ENCODE measurements around the gene MPO.

Gene MPO

DNA sequence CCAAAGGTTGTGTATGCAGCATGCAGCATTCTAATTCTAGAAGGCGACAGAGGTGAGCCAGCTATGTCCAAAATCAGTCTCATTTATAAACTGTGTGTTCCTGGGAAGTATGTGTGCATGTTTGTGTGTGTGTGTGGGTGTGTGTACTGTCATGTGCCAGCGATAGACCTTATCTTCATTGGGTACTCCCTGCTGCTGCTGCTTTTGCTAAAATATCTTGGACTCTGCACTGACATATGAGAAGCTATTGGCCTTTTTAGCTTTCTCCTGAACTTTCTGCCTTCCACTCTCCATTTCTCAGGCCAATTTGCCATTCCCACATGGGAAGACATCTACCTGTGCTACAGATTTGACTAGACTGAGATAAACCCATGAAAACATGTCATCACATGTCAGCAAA lies 44.3 kb downstream of the MPO start:
- DNase-seq (ENCODE audit: low read depth): no peak

DNA sequence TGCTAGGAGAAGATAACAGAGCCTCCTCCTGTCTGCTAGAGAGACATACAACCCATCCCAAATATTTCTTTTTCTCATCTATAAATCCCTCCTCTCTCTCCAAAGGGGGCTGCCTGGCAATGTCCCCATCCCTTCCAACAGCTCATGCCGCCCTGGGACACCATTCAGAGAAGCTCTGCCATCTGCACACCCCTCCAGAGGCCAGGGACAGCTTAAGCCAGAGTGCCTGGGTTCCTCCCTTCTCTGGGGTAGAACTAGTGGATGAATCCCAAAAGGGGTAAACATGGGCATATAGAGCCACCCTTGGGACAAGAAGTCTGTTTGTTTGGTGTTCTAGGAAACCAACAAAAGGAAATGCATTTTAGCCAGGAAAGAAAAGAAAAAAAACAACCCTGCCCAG lies 44.9 kb downstream of the MPO start:
- DNase-seq (ENCODE audit: low read depth): no peak

DNA sequence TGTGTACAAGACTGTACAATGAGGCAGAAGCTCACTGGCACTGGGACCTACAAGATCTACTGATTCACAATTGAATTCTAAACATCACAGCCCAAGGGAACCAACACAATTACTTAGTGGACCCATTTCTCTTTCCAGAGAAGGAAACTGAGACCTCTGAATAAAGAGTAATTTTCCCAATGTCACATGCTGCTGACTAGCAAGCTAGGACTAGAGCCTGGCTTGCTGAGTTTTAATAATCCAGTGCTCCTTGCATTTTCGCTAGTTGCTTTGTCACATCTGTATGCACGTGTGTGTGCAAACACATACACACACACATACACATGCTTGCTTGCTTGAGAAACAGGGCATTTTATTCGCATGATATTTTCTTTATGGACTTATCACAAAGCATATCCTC lies 46.2 kb downstream of the MPO start:
- DNase-seq (ENCODE audit: low read depth): no peak

DNA sequence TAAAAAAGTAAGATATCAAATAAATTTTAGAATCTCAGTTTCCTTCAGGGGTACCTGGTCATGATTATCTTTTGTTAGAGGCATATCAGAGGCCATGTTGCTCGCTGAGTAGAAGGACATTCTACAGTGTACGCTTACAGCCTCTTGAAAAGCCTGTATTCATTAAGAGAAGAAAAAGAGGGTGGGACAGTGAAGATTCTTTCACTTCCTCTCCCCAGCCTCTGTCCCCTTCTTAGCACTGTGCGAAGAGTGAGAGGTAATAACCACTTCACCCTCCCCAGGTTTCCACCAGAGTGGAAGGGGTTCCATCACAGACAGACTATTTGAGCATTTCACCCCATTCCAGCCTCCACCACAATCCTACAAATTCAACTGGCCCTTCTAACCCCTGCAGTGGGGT lies 47.2 kb downstream of the MPO start:
- DNase-seq (ENCODE audit: low read depth): no peak

DNA sequence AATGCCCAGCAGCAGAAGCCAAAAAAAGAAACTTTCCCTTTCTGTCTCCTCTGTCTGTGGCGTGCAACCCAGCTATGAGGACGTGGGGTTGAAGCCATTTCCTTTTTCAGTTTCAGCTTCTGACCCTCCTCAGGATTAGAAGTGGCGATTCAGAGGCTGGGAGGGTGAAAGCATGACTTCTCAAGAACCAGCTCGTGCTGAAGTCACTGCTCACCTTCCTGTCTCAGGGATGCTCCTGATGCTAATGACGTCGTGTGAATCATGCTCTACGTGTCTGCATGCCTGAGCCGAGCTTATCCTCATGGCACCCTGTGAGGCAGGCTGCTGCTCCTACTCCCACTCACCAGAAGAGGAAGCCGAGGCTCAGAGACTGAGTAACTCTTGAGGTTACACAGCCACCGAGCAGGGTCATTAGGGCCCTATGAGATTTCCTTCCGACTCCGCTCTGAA lies 48.0 kb downstream of the MPO start:
- peak; percentile 60 for DNase-seq (ENCODE audit: low read depth)

DNA sequence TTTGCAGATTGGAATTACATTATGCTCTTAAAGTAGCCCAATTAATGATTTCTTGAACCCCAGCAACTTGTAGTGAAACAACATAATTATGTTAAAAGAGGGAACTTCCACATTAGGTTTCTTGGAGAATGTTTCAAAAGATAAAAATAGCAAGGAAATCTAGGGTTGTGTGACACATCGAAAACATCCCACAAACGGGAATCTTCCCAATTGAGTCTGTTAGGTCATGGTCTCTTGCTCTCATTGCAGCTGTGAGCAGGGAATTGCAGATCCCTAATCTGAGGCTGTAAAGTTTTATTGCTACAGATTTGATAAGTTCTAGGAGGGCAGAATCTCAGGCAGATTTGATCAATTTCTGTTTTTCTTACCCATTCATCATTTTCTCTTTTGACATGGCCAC lies 49.1 kb downstream of the MPO start:
- DNase-seq (ENCODE audit: low read depth): no peak

DNA sequence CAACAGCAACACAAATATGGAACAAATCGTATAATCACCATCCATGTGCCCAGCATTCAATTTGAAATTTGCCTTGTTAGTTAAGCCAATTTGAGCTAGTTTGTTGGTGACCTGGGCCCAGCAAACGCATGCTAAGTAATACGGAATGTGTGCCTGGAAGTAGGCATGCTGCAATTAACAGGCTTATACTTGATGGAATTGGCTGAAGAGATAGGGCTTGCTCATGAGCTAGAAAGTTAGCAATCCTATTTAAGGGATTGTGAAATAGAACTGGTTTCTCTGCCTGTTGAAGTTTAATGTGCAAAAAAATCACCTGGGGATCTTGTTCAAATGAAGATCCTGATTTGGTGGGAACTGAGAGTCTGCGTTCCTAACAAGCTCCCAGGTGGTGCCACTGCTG lies 50.9 kb downstream of the MPO start:
- no peak for DNase-seq (ENCODE audit: low read depth)

DNA sequence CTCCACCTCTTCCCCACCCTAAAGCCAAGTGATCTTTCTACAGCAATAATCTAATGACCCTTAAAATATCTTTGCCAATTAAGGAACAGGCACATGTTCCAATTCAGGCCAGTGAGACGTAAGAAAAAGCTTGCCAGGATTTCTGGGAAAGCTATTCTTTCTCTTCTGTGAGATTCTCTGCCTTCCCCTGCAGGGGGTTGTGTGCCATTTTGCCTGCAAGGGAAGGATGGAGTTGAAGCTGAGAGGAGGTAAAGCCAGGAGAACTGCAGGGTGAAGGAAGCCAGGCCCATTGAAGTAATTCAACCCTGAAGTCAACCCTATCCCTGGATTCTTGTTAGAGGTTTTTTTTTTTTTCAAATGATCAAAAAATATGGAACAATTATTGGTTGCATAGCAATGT lies 51.4 kb downstream of the MPO start:
- no peak for DNase-seq (ENCODE audit: low read depth)

DNA sequence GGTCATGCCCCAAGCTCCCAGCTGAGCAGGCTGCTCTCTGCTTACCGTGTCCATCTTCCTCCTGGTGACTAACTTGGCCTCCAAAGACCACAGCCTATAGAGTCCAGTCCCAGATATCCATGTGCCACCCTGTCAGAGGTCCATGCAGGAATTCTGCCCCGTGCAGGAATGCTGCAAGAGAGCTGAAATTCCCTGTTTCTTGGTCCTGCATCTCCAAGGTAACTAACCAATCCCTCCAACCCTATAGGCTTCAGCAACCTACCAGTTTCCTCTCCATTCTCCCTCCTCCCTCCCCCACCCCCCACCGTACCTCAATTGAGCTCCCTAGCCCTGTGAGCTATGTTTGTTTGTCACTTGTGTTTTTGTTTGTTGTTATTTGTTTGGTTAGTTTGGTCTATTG lies 52.1 kb downstream of the MPO start:
- no peak for DNase-seq (ENCODE audit: low read depth)

DNA sequence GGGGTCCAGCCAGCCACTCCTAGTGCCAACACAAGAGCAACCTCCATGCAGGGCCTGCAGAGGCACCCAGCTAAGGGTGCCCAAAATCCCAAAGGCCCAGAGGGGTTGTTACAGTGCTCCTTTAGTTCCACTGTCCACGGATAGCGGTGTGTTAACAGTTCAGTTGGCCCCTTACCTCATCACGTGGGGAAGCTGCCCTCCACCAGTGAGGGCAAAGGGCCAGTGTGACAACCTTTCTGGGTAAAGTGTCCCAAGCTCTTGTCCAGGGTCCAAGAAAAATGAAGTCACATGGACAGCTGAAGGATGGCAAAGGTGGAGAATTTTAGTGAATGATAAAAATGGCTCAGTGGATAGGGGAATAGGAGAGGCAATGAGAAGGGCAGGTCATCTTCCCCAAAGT lies 53.0 kb downstream of the MPO start:
- no peak for DNase-seq (ENCODE audit: low read depth)

DNA sequence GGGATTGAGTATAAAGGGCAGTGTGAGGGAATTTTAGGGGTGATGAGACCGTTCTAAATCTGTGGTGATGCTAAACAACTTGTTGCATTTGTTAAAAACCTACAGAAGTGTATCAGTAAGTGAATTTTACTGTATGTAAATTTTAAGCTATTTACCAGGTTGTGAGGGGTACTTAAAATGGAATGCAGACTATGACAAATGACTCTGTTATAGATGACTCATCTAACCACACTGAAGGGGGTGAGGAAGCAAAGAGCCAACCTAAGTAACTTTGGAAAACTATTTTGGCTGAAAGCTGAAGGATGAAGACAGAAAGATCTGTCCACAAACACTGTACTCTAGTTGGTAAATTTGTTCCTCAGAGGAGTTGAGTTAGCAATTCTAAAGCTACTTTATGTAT lies 56.4 kb downstream of the MPO start:
- DNase-seq (ENCODE audit: low read depth): peak; percentile 64

Measured in HS-5 (cell line).